GM21723 (cell line): ENCODE results near the gene ADAMTSL2.
"Not testable (repeated sequence)": the region's sequence is repeated elsewhere in the genome, so short reads cannot be mapped to it uniquely, and the experiment has no call there.

Experiments
- ATAC-seq: cut with Tn5 transposase; IDR thresholded peaks from one replicate; pipeline ENCODE4 v1.9.1; 2021; ENCODE audit warnings: mild to moderate bottlenecking, moderate library complexity; ENCODE audit not compliant: unreplicated experiment

ADAMTSL2 gene

GRCh38 chr9:133553973-133554713, 19.6 kb downstream of the ADAMTSL2 start:
- no peak for ATAC-seq

- no peak for ATAC-seq
Observed at GRCh38 chr9:133554729-133555128, 20.2 kb downstream of the ADAMTSL2 start.

GRCh38 chr9:133556354-133556753, 21.9 kb downstream of the ADAMTSL2 start:
- no peak for ATAC-seq

- no peak for ATAC-seq
Observed at GRCh38 chr9:133557581-133557980, 23.1 kb downstream of the ADAMTSL2 start.

- ATAC-seq: no peak
Observed at GRCh38 chr9:133558191-133559126, 24.0 kb downstream of the ADAMTSL2 start.

- no peak for ATAC-seq
Observed at GRCh38 chr9:133560311-133560710, 25.8 kb downstream of the ADAMTSL2 start.

- ATAC-seq: no peak
Observed at GRCh38 chr9:133560944-133561343, 26.4 kb downstream of the ADAMTSL2 start.

- no peak for ATAC-seq
Observed at GRCh38 chr9:133561976-133562554, 27.6 kb downstream of the ADAMTSL2 start.

GRCh38 chr9:133562611-133563290, 28.2 kb downstream of the ADAMTSL2 start:
- no peak for ATAC-seq

- no peak for ATAC-seq
Observed at GRCh38 chr9:133563291-133563796, 28.8 kb downstream of the ADAMTSL2 start.

GRCh38 chr9:133563814-133564213, 29.3 kb downstream of the ADAMTSL2 start:
- not testable (repeated sequence) for ATAC-seq

- no peak for ATAC-seq
Observed at GRCh38 chr9:133564451-133565116, 30.1 kb downstream of the ADAMTSL2 start.

GRCh38 chr9:133566382-133566781, 31.9 kb downstream of the ADAMTSL2 start:
- no peak for ATAC-seq

- ATAC-seq: no peak
Observed at GRCh38 chr9:133566817-133567216, 32.3 kb downstream of the ADAMTSL2 start.

GRCh38 chr9:133568186-133568585, 33.7 kb downstream of the ADAMTSL2 start:
- no peak for ATAC-seq

- ATAC-seq: no peak
Observed at GRCh38 chr9:133569121-133569785, 34.7 kb downstream of the ADAMTSL2 start.

- ATAC-seq: no peak
Observed at GRCh38 chr9:133569891-133570690, 35.6 kb downstream of the ADAMTSL2 start.

GRCh38 chr9:133570691-133571080, 36.2 kb downstream of the ADAMTSL2 start:
- no peak for ATAC-seq

GRCh38 chr9:133571391-133571890, 36.9 kb downstream of the ADAMTSL2 start:
- ATAC-seq: no peak
